Adrenal gland (tissue), 5 donors: Measurements from ENCODE around the gene IRF9.
A peak's percentile ranks its signal among the peaks of the same experiment; 100 is the strongest.

ENCODE experiments used
- POLR2A ChIP-seq, 2 donors: fragments of 450-650 bp; IDR thresholded peaks; one replicate each; pipeline ENCODE4 v1.6.1; 2017; ENCODE audit warnings: antibody characterized with exemption in 2 of 2, mild to moderate bottlenecking in 2 of 2, moderate library complexity in 1 of 2
- TF ChIP-seq, protein P1 (sequence below), 6 experiments: fragments of 450-650 bp in 4 of 6; fragments of 200-600 bp in 2 of 6; sonication (generic) in 1 of 6; IDR thresholded peaks; 1 replicate in 5 of 6; 2 replicates in 1 of 6; pipeline versions ENCODE4 v1.5.1 to v1.8.0; 2016 to 2021; ENCODE audit warnings: antibody characterized with exemption in 6 of 6, mild to moderate bottlenecking in 2 of 6, moderate library complexity in 1 of 6
- donor health status: DM: no; HTN: no; CAD: no.

GRCh38 chr14:24160850-24161804, at the start of gene IRF9:
- TF ChIP-seq, protein P1, sequence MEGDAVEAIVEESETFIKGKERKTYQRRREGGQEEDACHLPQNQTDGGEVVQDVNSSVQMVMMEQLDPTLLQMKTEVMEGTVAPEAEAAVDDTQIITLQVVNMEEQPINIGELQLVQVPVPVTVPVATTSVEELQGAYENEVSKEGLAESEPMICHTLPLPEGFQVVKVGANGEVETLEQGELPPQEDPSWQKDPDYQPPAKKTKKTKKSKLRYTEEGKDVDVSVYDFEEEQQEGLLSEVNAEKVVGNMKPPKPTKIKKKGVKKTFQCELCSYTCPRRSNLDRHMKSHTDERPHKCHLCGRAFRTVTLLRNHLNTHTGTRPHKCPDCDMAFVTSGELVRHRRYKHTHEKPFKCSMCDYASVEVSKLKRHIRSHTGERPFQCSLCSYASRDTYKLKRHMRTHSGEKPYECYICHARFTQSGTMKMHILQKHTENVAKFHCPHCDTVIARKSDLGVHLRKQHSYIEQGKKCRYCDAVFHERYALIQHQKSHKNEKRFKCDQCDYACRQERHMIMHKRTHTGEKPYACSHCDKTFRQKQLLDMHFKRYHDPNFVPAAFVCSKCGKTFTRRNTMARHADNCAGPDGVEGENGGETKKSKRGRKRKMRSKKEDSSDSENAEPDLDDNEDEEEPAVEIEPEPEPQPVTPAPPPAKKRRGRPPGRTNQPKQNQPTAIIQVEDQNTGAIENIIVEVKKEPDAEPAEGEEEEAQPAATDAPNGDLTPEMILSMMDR (IDR thresholded peaks at IDR 0.05), result peak; percentile 89 to 99 (median 98)
- peak; percentile 15 to 69 for TF ChIP-seq POLR2A (IDR thresholded peaks at IDR 0.05)
